Measurements from ENCODE around the gene TRIM44.
A peak's percentile ranks its signal among the peaks of the same experiment; 100 is the strongest.

TRIM44 gene

GRCh38 chr11:35662649-35663407, at the start of gene TRIM44:
TSS of gene TRIM44 (plus strand) at chr11:35662775. CDS start at chr11:35663112, 337 bp downstream.
- peak within 1 kb of the TSS; percentile 81 for H3K4me3 ChIP-seq (ENCODE audit: low read length, poor library complexity, severe bottlenecking)
- peaks cover 5% of the 10 kb centered on the region; the same call in 1 of the 2 replicates for H3K9me3 ChIP-seq (ENCODE audit: insufficient read depth, low read depth, low read length)
- H3K9ac ChIP-seq (ENCODE audit: low read depth, low read length, poor library complexity, severe bottlenecking) = peak within 1 kb of the TSS; percentile 71
- peaks cover 25% of the 10 kb centered on the region for H3K4me1 ChIP-seq (ENCODE audit: insufficient read depth, low read length, poor library complexity, severe bottlenecking)
- H4K20me1 ChIP-seq (ENCODE audit: insufficient read depth, low read length, poor library complexity, severe bottlenecking) = no peaks in the 10 kb centered on the region
- H3K36me3 ChIP-seq (ENCODE audit: insufficient read depth, low read length) = no peaks in the 10 kb centered on the region
- no peaks in the 10 kb centered on the region for H3K9me2 ChIP-seq (replicated peaks; ENCODE audit: low read depth, low read length)
- peaks cover 43% of the 10 kb centered on the region for H3K79me2 ChIP-seq (ENCODE audit: insufficient read depth, low read length)
- H3K4me2 ChIP-seq (ENCODE audit: low read depth, low read length, poor library complexity, severe bottlenecking) = peak within 1 kb of the TSS; percentile 93
- peaks cover 36% of the 10 kb centered on the region for H3K27me3 ChIP-seq (ENCODE audit: insufficient read depth, low read length, poor library complexity, severe bottlenecking)
- 0 out of 2 replicates have a peak, but pooled peaks cover 3% of the 10 kb centered on the region for H3F3A ChIP-seq (ENCODE audit: low read depth)
- TF ChIP-seq EZH2phosphoT487 (IDR thresholded peaks at IDR 0.05; ENCODE audit: borderline replicate concordance) (no peak), CTCF (conservative IDR thresholded peaks at IDR 0.05; ENCODE audit: low read length) (no peak)
- H2AFZ ChIP-seq (ENCODE audit: low read length) = peak within 1 kb of the TSS; percentile 95

GRCh38 chr11:35614939-35615569, 47.5 kb upstream of the TRIM44 start:
- Histone ChIP-seq H3K4me3 (ENCODE audit: low read length, poor library complexity, severe bottlenecking) (no peak overlapping the region), H3K9me3 (ENCODE audit: insufficient read depth, low read depth, low read length) (no peaks in the 10 kb centered on the region), H3F3A (ENCODE audit: low read depth) (no peaks in the 10 kb centered on the region), H4K20me1 (ENCODE audit: insufficient read depth, low read length, poor library complexity, severe bottlenecking) (no peaks in the 10 kb centered on the region), H3K36me3 (ENCODE audit: insufficient read depth, low read length) (no peaks in the 10 kb centered on the region), H3K4me2 (ENCODE audit: low read depth, low read length, poor library complexity, severe bottlenecking) (no peak overlapping the region), H3K4me1 (ENCODE audit: insufficient read depth, low read length, poor library complexity, severe bottlenecking) (peaks cover 3% of the 10 kb centered on the region), H2AFZ (ENCODE audit: low read length) (no peak overlapping the region), H3K79me2 (ENCODE audit: insufficient read depth, low read length) (no peaks in the 10 kb centered on the region), H3K9me2 (replicated peaks; ENCODE audit: low read depth, low read length) (no peaks in the 10 kb centered on the region), H3K9ac (ENCODE audit: low read depth, low read length, poor library complexity, severe bottlenecking) (no peak overlapping the region), H3K27me3 (ENCODE audit: insufficient read depth, low read length, poor library complexity, severe bottlenecking) (peaks cover 8% of the 10 kb centered on the region)
- TF ChIP-seq CTCF (conservative IDR thresholded peaks at IDR 0.05; ENCODE audit: low read length) (no peak), EZH2phosphoT487 (IDR thresholded peaks at IDR 0.05; ENCODE audit: borderline replicate concordance) (no peak)

- Histone ChIP-seq H3F3A (ENCODE audit: low read depth) (0 out of 2 replicates have a peak, but pooled peaks cover under 1% of the 10 kb centered on the region), H3K27me3 (ENCODE audit: insufficient read depth, low read length, poor library complexity, severe bottlenecking) (peaks cover 10% of the 10 kb centered on the region), H3K79me2 (ENCODE audit: insufficient read depth, low read length) (no peaks in the 10 kb centered on the region), H3K9me3 (ENCODE audit: insufficient read depth, low read depth, low read length) (no peaks in the 10 kb centered on the region), H3K4me3 (ENCODE audit: low read length, poor library complexity, severe bottlenecking) (no peak overlapping the region), H3K4me2 (ENCODE audit: low read depth, low read length, poor library complexity, severe bottlenecking) (no peak overlapping the region), H2AFZ (ENCODE audit: low read length) (no peak overlapping the region), H3K9me2 (replicated peaks; ENCODE audit: low read depth, low read length) (no peaks in the 10 kb centered on the region), H3K4me1 (ENCODE audit: insufficient read depth, low read length, poor library complexity, severe bottlenecking) (peaks cover 8% of the 10 kb centered on the region), H4K20me1 (ENCODE audit: insufficient read depth, low read length, poor library complexity, severe bottlenecking) (no peaks in the 10 kb centered on the region), H3K36me3 (ENCODE audit: insufficient read depth, low read length) (no peaks in the 10 kb centered on the region), H3K9ac (ENCODE audit: low read depth, low read length, poor library complexity, severe bottlenecking) (no peak overlapping the region)
- TF ChIP-seq EZH2phosphoT487 (IDR thresholded peaks at IDR 0.05; ENCODE audit: borderline replicate concordance) (no peak), CTCF (conservative IDR thresholded peaks at IDR 0.05; ENCODE audit: low read length) (peak; percentile 95)
Observed at GRCh38 chr11:35615921-35616900, 46.4 kb upstream of the TRIM44 start.

Measured in Loucy (cell line).